NCI-H1436 treated with DMSO at 0.1 percent for 48 hours (cell line): ENCODE measurements around the gene PCDHAC2.

ENCODE experiments used
- DNase-seq: peaks from one replicate; lab custom pipeline; 2025; lab: John Stamatoyannopoulos, UW

The PCDHAC2 gene

GRCh38 chr5:140988608-140989007, 22.3 kb downstream of the PCDHAC2 start:
- DNase-seq, result no peak

GRCh38 chr5:140989254-140990020, 23.2 kb downstream of the PCDHAC2 start:
- DNase-seq, result no peak

GRCh38 chr5:140992828-140993227, 26.6 kb downstream of the PCDHAC2 start:
- no peak for DNase-seq

- DNase-seq, result no peak
Observed at GRCh38 chr5:140996060-140996459, 29.8 kb downstream of the PCDHAC2 start.

GRCh38 chr5:140998921-140999410, 32.7 kb downstream of the PCDHAC2 start:
- DNase-seq, result no peak

- DNase-seq, result no peak
Observed at GRCh38 chr5:141001446-141001843, 35.2 kb downstream of the PCDHAC2 start.

- DNase-seq, result no peak
Observed at GRCh38 chr5:141001844-141002604, 35.7 kb downstream of the PCDHAC2 start.

GRCh38 chr5:141002605-141002965, 36.3 kb downstream of the PCDHAC2 start:
- DNase-seq, result no peak

- no peak for DNase-seq
Observed at GRCh38 chr5:141003031-141003430, 36.8 kb downstream of the PCDHAC2 start.

- DNase-seq, result no peak
Observed at GRCh38 chr5:141003791-141004611, 37.7 kb downstream of the PCDHAC2 start.

GRCh38 chr5:141007791-141008190, 41.5 kb downstream of the PCDHAC2 start:
- DNase-seq, result no peak

- no peak for DNase-seq
Observed at GRCh38 chr5:141010047-141010793, 43.9 kb downstream of the PCDHAC2 start.

- DNase-seq, result no peak
Observed at GRCh38 chr5:141017943-141018342, 51.7 kb downstream of the PCDHAC2 start.
